Vein endothelial cell (primary cell): ENCODE results near the gene SHQ1. TPM values are rescaled to one million over a fixed set of nuclear protein-coding genes. Genes with fewer than 3 reads are reported as not detected.

Experiments
- total RNA-seq: library from RNA; depleted of rRNA; stranded (reverse); fragments of >200 nt; gene quantifications from 2 replicates; pipeline ENCODE4 v1.2.3, GENCODE V29; 2012

The SHQ1 gene
- total RNA-seq = 15.7 and 18.2 TPM in 2 replicates

GRCh38 chr3:72847751-72848702 lies at the start of gene SHQ1:
SHQ1 (minus strand) TSS chr3:72848445; CDS start chr3:72848340, 105 bp downstream.

DNA sequence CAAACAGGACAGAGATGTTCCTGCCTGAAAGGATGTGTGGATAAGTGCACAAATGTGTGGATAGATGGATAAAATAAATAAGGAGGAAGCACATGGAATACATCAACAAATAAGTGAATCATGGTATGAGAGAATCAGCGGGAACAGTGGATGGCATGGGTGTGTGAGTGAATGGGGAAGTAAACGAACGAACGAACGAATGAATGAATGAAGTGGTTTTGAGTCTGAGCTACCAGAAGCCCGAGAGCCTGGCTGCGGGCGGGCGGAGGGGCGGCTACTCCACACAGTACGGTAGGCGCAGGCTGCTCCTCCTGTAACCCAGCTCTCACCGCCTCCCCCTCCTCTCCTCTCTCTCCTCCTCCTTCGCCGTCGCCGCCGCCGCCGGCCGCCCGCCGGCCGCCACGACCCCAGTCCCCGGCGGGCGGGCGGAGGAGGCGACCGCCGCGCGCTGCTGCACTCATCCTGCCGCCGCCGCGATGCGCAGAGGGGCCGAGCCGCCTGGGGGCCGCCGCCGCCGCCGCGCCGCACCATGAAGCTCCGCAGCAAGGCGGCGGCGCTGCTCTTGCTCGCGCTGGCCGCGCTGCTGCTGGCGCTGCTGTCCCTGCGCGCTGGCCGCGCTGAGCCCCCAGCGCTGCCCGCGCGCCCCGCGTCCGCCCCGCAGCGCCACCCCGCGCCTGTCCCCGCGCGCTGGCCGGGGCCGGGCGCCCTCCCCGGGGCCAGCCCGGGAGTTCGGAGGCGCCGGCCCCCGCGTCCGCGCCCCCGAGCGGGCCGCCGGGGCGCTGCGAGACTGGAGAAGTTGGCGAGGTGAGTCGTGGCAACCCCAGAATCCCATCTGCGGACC lies 39.7 kb upstream of the SHQ1 start, which contains the start of gene GXYLT2:
TSS of gene GXYLT2 (plus strand) at position 342 of the 841 bp plus-strand sequence. CDS start at position 530, 188 bp downstream.

Other genes starting within 250 kb of the SHQ1 start
- 1.1 and 2.3 TPM in 2 replicates for gene GXYLT2, start 39.6 kb upstream of the SHQ1 start, total RNA-seq
- 62.1 and 63.0 TPM in 2 replicates for gene PPP4R2, start 148.4 kb upstream of the SHQ1 start, total RNA-seq
- 7.5 and 7.8 TPM in 2 replicates for gene EBLN2, start 213.2 kb upstream of the SHQ1 start, total RNA-seq